ENCODE measurements around the gene CUL5.
"Not testable (repeated sequence)": the region's sequence is repeated elsewhere in the genome, so short reads cannot be mapped to it uniquely, and the experiment has no call there.

Gene CUL5

DNA sequence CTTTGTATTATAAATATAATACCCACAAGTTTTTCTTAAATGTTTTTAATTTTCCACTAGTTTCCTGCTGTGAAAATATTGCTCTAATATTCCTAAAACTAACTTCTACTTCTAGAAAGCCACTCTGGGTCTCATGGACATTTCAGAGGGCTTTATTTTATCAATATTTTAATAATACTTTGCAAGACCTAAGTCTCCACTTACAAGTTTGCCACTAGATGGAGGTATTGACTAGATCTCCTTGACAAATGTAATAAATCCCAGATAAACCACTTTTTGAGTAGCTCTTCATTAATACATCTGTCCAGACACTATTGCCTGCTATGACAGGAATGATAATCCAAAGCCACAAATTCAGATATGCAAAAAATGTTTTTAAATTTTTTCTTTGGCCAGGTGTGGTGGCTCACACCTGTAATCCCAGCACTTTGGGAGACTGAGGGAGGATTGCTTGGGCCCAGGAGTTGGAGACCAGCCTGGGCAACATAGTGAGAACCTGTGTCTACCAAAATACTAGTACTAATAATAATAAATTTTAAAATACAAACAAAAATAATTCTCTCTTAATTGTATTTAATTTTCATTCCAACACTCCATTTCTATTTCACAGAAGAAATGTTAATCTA, 109.2 kb downstream of the CUL5 start:
- Mint-ChIP-seq H3K27ac (no peak overlapping the region), H3K9me3 (no peaks in the 10 kb centered on the region), H3K27me3 (no peaks in the 10 kb centered on the region), H3K36me3 (ENCODE audit: low read depth) (no peaks in the 10 kb centered on the region), H3K4me3 (no peak overlapping the region), H3K4me1 (peaks cover 22% of the 10 kb centered on the region)
- ATAC-seq = no peak
- DNase-seq = no peak

DNA sequence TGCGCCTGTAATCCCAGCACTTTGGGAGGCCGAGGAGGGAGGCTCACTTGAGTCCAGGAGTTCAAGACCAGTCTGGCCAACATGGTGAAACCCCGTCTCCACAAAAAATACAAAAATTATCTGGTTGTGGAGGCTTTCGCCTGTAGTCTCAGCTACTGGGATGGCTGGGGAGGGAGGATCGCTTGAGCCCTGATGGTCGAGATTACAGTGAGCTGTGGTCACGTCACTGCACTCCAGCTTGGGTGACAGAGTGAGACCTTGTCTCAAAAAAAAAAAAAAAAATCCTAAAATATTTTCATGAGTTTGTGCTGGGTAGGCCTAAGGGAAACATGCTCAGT, 112.2 kb downstream of the CUL5 start:
- peaks cover 46% of the 10 kb centered on the region for H3K4me1 Mint-ChIP-seq
- H3K27me3 Mint-ChIP-seq; DNase-seq; H3K9me3 Mint-ChIP-seq; H3K36me3 Mint-ChIP-seq (ENCODE audit: low read depth): not testable (repeated sequence)
- peak; percentile 0 for ATAC-seq
- peak overlapping the region; percentile 71 for H3K27ac Mint-ChIP-seq
- peak overlapping the region; percentile 98 for H3K4me3 Mint-ChIP-seq

DNA sequence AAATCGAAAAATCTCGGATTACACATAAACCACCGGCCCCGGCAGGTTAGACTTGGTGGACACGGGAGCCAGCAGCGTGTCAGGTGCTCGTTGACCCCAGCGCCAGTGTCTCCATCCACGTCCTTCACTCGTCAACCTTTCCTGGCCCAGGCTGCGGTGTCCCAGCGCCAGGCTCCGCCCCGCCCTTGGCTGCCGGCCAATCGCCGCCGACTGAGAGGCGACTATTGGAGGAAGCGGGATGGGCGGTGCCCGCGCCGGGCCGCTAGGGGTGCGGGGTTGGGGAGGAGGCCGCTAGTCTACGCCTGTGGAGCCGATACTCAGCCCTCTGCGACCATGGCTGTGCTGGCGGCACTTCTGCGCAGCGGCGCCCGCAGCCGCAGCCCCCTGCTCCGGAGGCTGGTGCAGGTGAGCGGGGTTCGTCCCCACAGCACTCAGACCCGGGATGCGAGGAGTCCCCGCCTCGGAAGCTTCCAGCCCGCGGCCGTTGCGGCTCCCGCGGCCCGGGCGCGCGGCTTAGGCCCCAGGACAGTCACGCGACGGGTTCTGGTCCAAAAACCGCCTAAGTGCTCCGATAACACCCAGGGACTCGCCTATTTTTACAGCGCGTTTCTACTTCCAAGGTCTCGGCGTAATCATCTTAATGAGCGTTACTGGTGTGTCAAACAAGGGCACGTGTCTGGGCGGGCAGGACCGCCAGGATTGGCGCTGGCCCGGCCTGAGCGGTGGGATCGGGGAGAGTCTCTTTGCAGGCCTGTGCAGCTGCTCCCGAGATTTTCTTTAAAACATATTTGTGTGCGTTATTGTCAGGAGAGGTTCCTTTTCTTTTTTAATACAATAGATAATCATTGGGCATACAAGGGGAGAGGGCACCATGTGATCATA, 112.8 kb downstream of the CUL5 start, which contains the start of gene ACAT1:
Gene ACAT1, plus strand, starts transcription at position 294 of the 882 bp plus-strand sequence. Its CDS starts 40 bp downstream, at position 334.
- Mint-ChIP-seq H3K27me3 (no peaks in the 10 kb centered on the region), H3K4me1 (peaks cover 46% of the 10 kb centered on the region)

DNA sequence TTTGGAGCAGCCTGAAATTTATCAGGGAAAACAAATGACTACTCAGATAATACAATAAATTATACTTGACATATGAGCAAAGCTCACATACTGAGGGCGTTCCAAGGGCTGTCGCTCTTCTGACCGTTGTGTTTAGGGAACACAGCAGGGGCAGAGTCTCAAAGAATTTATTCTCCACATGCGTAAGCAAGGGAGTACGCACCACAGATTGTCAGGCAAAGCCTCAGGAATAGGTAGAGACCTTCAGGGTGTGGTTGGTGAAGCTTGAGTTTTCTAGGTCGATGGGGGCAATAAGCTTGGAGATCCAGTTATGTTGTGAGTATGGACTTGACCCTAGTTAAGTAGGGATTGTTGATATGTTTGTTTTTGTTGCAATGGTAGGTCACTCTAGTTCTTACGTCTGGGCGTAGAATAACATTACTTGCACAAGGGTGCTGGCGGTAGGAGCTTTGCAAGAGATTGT, 113.5 kb downstream of the CUL5 start:
- H3K27ac Mint-ChIP-seq = peak overlapping the region; percentile 92
- H3K36me3 Mint-ChIP-seq (ENCODE audit: low read depth) = peaks cover 11% of the 10 kb centered on the region
- H3K4me3 Mint-ChIP-seq = peak overlapping the region; percentile 98
- H3K27me3 Mint-ChIP-seq = no peaks in the 10 kb centered on the region
- peaks cover 46% of the 10 kb centered on the region for H3K4me1 Mint-ChIP-seq
- ATAC-seq = no peak
- no peak for DNase-seq
- no peaks in the 10 kb centered on the region for H3K9me3 Mint-ChIP-seq

More for the DNA sequence above, 112.8 kb downstream of the CUL5 start, which contains the start of gene ACAT1:
- H3K9me3 Mint-ChIP-seq = no peaks in the 10 kb centered on the region
- ATAC-seq (peak; percentile 99), DNase-seq (peak; percentile 98)
- H3K4me3 Mint-ChIP-seq = peak within 1 kb of the TSS; percentile 98
- peak within 1 kb of the TSS; percentile 92 for H3K27ac Mint-ChIP-seq
- peaks cover 10% of the 10 kb centered on the region for H3K36me3 Mint-ChIP-seq (ENCODE audit: low read depth)

DNA sequence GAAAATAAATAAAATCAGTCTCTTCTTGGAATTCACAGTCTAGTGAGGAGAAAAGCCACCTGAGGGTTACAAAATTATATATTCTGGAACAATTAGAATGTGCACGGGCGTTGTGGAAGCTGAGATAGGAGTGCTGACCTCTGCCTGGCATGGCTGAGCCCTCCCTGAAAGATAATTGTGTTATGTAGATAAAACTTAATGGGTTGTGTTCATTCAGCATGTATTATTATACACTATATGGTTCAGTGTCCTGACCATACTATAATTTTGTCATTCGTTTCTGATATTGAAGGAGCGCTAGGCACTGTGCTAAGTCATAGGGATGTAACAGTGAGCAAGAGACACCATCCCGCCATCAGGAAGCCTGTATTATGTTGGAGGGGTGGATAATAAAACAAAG, 116.4 kb downstream of the CUL5 start:
- Mint-ChIP-seq H3K27ac (no peak overlapping the region), H3K4me3 (no peak overlapping the region), H3K4me1 (peaks cover 44% of the 10 kb centered on the region), H3K36me3 (ENCODE audit: low read depth) (peaks cover 15% of the 10 kb centered on the region), H3K9me3 (no peaks in the 10 kb centered on the region), H3K27me3 (no peaks in the 10 kb centered on the region)
- ATAC-seq (no peak), DNase-seq (no peak)

DNA sequence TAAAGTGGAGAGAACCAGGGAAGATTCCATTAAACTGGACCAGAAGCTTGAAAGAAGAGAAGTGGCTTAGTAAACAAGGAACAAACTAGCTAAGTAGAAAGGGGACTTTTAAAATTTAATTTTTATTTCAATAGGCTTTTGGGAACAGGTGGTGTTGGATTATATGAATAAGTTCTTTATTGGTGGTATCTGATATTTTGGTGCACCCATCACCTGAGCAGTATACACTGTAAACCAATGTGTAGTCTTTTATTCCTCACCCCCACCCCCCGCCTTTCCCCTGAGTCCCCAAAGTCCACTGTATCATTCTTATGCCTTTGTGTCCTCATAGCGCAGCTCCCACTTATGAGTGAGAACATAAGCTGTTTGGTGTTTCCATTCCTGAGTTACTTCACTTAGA, 120.1 kb downstream of the CUL5 start:
- peaks cover 16% of the 10 kb centered on the region for H3K36me3 Mint-ChIP-seq (ENCODE audit: low read depth)
- DNase-seq (no peak), ATAC-seq (no peak)
- no peaks in the 10 kb centered on the region for H3K27me3 Mint-ChIP-seq
- peaks cover 17% of the 10 kb centered on the region for H3K4me1 Mint-ChIP-seq
- H3K4me3 Mint-ChIP-seq = no peak overlapping the region
- no peak overlapping the region for H3K27ac Mint-ChIP-seq
- no peaks in the 10 kb centered on the region for H3K9me3 Mint-ChIP-seq

DNA sequence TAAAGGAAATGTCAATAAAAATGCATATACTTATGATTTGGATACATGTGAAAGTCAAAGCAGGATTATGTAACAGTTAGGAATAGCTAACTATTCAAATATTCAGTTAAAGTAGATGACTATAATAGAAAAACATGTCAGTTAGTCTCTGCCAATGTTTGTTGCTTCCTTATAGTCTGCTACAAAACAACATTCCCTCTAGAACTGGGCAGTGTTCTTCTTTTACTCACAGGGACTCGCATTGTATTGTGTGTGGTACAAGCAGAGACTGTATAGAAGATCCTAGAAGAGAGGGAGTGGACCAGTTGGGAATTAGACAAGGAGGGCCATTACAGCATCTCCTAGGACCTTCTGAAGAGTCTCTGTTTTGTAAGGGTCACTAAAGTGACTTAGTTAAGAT, 123.3 kb downstream of the CUL5 start:
- Mint-ChIP-seq H3K4me1 (peaks cover 16% of the 10 kb centered on the region), H3K27ac (no peak overlapping the region)
- ATAC-seq = no peak

DNA sequence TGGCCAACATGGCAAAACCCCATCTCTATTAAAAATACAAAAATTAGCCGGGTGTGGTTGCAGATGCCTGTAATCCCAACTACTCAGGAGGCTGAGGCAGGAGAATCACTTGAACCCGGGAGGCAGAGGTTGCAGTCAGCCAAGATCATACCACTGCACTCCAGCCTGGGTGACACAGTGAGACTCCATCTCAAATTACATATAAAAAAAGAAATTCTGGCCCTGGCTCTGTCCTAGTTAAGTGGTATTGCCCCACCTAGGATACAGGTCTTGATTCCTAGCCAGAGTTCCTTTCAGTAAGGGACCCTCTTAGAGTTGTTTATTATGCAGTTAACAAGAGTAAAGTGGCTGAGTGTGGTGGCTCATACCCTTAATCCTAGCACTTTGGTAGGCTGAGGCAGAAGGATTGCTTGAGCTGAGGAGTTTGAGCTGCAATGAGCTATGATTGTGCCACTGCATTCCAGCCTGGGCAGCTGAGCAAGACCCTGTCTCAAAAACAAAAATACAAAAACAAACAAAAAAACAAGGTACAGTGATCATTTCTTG, 124.4 kb downstream of the CUL5 start:
- not testable (repeated sequence) for H3K27me3 Mint-ChIP-seq, ATAC-seq, H3K4me3 Mint-ChIP-seq, DNase-seq, H3K9me3 Mint-ChIP-seq, H3K27ac Mint-ChIP-seq
- peaks cover 28% of the 10 kb centered on the region for H3K36me3 Mint-ChIP-seq (ENCODE audit: low read depth)
- H3K4me1 Mint-ChIP-seq = peaks cover 22% of the 10 kb centered on the region

More for the DNA sequence above, 123.3 kb downstream of the CUL5 start:
- no peak for DNase-seq
- Mint-ChIP-seq H3K4me3 (no peak overlapping the region), H3K9me3 (no peaks in the 10 kb centered on the region), H3K27me3 (no peaks in the 10 kb centered on the region), H3K36me3 (ENCODE audit: low read depth) (peaks cover 27% of the 10 kb centered on the region)

DNA sequence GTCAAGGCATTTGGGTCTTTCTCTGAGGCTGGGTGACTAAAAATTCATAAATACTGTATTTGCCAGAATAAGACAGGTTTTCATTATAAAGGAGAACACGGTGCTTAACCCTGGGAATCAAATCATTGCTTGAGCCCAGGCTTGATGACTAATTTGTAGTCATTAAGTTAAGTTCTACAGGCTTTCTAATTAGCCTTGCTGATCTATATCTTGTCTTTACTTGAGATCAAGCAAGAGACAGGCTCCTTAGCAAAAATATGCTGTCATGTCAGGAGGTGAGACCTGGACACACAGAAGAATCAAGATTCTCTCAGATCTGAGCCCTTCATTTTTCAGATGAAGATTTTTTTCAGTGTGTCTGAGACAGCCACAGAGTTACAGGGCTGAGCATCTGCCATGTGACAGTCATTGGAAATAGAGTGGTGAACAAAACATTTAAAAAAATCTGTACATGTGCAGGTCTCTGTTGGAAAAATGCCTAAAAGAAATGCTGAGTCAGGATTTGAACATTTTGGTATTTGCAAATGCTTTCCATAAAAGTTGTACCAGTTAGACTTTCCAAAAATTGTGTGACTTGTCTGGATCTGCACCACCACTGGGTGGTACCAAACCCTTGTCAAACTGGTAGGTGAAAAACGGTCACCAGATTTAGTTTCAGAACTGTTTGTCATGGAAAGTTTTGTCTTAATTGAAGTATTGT, 127.3 kb downstream of the CUL5 start:
- Mint-ChIP-seq H3K4me1 (peaks cover 25% of the 10 kb centered on the region), H3K27ac (peak overlapping the region; percentile 87), H3K36me3 (ENCODE audit: low read depth) (peaks cover 44% of the 10 kb centered on the region), H3K4me3 (no peak overlapping the region), H3K27me3 (no peaks in the 10 kb centered on the region), H3K9me3 (no peaks in the 10 kb centered on the region)
- peak; percentile 60 for ATAC-seq
- peak; percentile 22 for DNase-seq

DNA sequence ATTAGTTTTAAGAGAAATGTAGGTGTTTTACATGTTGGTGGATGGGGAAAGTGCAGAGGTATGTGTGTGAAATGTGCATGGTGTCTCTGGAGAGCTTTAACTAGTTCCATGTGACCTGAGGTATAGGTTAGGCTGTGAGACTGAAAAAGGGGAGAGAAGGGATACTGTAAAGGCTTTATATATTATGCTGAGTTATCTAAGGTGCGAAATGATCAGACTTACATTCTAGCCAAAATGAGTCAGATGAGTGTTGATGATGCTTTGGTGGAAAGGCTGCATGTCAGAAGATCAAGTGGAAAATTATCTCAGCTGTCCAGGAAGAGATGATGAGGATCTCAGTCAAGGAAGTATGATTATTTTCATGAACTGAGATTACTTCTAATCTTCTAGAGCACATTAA, 128.5 kb downstream of the CUL5 start:
- Mint-ChIP-seq H3K4me3 (no peak overlapping the region), H3K27ac (peak overlapping the region; percentile 87), H3K36me3 (ENCODE audit: low read depth) (peaks cover 48% of the 10 kb centered on the region), H3K27me3 (no peaks in the 10 kb centered on the region), H3K4me1 (peaks cover 25% of the 10 kb centered on the region), H3K9me3 (no peaks in the 10 kb centered on the region)
- DNase-seq (no peak), ATAC-seq (peak; percentile 84)

DNA sequence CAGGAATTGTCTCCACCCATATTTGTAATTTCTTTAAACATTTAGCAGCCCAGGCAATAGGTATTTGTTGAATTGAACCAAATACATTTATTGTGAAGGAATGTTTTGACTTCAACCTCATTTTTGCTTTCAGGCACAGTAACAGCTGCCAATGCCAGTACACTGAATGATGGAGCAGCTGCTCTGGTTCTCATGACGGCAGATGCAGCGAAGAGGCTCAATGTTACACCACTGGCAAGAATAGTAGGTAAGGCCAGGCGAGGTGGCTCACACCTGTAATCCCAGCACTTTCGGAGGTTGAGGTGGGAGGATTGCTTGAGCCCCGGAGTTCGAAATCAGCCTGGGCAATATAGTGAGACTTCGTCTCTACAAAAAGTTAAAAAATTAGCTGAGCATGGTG, 133.6 kb downstream of the CUL5 start:
- ATAC-seq (no peak), DNase-seq (no peak)
- Mint-ChIP-seq H3K27ac (no peak overlapping the region), H3K9me3 (no peaks in the 10 kb centered on the region), H3K36me3 (ENCODE audit: low read depth) (peaks cover 56% of the 10 kb centered on the region), H3K4me3 (no peak overlapping the region), H3K4me1 (peaks cover 14% of the 10 kb centered on the region), H3K27me3 (no peaks in the 10 kb centered on the region)

DNA sequence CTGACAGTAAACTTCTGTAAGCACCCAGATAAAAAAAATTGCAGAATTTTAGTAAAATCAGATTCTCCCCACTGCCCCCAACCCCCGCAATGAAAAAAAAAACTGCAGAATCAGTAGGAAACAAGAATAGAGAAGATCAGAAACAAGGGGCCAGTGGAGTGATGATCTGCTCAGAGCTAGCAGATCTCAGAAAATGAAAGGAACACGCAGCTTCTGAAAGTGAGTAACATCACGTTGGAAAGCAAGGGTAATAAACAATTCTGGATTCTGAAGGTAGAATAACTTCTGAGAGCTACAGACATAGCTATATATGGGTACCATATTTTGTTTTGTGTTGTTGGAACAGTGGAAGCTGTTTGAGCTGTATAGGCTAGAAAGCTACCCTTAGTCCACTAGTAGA, 135.9 kb downstream of the CUL5 start:
- ATAC-seq (no peak), DNase-seq (no peak)
- Mint-ChIP-seq H3K9me3 (no peaks in the 10 kb centered on the region), H3K4me1 (peaks cover 8% of the 10 kb centered on the region), H3K4me3 (no peak overlapping the region), H3K36me3 (ENCODE audit: low read depth) (peaks cover 68% of the 10 kb centered on the region), H3K27ac (peak overlapping the region; percentile 65), H3K27me3 (no peaks in the 10 kb centered on the region)

DNA sequence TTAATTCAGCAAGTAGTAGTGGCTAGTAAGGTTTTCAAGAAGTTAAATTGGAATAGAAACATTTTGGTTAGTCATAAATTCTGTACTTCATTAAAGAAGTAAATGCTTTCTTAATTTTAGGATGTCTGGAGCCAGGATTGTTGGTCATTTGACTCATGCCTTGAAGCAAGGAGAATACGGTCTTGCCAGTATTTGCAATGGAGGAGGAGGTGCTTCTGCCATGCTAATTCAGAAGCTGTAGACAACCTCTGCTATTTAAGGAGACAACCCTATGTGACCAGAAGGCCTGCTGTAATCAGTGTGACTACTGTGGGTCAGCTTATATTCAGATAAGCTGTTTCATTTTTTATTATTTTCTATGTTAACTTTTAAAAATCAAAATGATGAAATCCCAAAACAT, 138.5 kb downstream of the CUL5 start:
- DNase-seq (no peak), ATAC-seq (no peak)
- no peak overlapping the region for H3K27ac Mint-ChIP-seq
- peaks cover 66% of the 10 kb centered on the region for H3K36me3 Mint-ChIP-seq (ENCODE audit: low read depth)
- no peak overlapping the region for H3K4me3 Mint-ChIP-seq
- peaks cover 8% of the 10 kb centered on the region for H3K4me1 Mint-ChIP-seq
- no peaks in the 10 kb centered on the region for H3K9me3 Mint-ChIP-seq
- no peaks in the 10 kb centered on the region for H3K27me3 Mint-ChIP-seq

DNA sequence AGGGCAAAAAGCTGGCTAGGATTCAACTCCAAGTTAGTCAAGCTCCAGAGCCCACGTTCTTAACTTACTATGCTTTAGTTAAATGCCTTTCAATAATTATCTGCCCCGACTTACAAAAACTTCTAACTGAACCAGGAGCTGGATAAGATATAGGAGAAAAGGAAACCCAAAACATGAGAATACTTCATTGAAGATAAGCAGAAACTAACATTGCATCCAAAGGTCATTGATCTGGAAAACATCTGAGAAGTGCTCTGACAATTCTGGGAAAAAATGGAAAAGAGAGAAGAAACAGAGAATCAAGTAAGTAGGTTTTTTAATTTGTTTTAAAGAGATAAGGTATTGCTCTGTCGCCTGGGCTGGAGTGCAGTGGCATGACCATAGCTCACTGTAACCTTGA, 139.9 kb downstream of the CUL5 start:
- Mint-ChIP-seq H3K27ac (peak overlapping the region; percentile 0), H3K27me3 (no peaks in the 10 kb centered on the region), H3K9me3 (no peaks in the 10 kb centered on the region), H3K4me3 (no peak overlapping the region), H3K36me3 (ENCODE audit: low read depth) (peaks cover 68% of the 10 kb centered on the region), H3K4me1 (peaks cover 8% of the 10 kb centered on the region)
- no peak for DNase-seq
- ATAC-seq = no peak

Data from activated naive CD8-positive, alpha-beta T cell treated with anti-CD3 and anti-CD28 coated beads, Interleukin-2, amount 50 U/mL, for 24 hours (primary cell).